ENCODE data around the gene CYSTM1.

- TF ChIP-seq EP300 (IDR thresholded peaks at IDR 0.05) (no peak), ATOH8 (CRISPR knock-in tag; IDR thresholded peaks at IDR 0.05; ENCODE audit: low read depth) (no peak)
- TF ChIP-seq, protein P1, sequence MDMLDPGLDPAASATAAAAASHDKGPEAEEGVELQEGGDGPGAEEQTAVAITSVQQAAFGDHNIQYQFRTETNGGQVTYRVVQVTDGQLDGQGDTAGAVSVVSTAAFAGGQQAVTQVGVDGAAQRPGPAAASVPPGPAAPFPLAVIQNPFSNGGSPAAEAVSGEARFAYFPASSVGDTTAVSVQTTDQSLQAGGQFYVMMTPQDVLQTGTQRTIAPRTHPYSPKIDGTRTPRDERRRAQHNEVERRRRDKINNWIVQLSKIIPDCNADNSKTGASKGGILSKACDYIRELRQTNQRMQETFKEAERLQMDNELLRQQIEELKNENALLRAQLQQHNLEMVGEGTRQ (IDR thresholded peaks at IDR 0.05), result no peak
Measured at GRCh38 chr5:140159014-140159927, 15.7 kb upstream of the CYSTM1 start.

Measured in A549 (cell line).